IPS-18a (cell line): Measurements from ENCODE around the gene PIGT.
"Not testable (repeated sequence)": the region's sequence is repeated elsewhere in the genome, so short reads cannot be mapped to it uniquely, and the experiment has no call there.

Experiments used
- H3K27ac ChIP-seq: one replicate; pipeline ENCODE4 v1.5.1; 2013; ENCODE audit warnings: low read length
- H3K27me3 ChIP-seq: one replicate; pipeline ENCODE4 v1.6.1; 2013; ENCODE audit warnings: mild to moderate bottlenecking, low read length; ENCODE audit not compliant: control insufficient read depth, insufficient read depth
- H3K36me3 ChIP-seq: one replicate; pipeline ENCODE4 v1.6.1; 2013; ENCODE audit warnings: low read depth, low read length; ENCODE audit not compliant: control insufficient read depth
- H3K4me1 ChIP-seq: one replicate; pipeline ENCODE4 v1.6.1; 2013; ENCODE audit warnings: low read depth, low read length; ENCODE audit not compliant: control insufficient read depth
- H3K4me3 ChIP-seq: one replicate; pipeline ENCODE4 v1.5.1; 2013; ENCODE audit warnings: low read length
- H3K9ac ChIP-seq: one replicate; pipeline ENCODE4 v1.6.1; 2013; ENCODE audit warnings: mild to moderate bottlenecking, low read length, moderate library complexity
- H3K9me3 ChIP-seq: one replicate; pipeline ENCODE4 v1.6.1; 2013; ENCODE audit warnings: low read depth, low read length; ENCODE audit not compliant: control insufficient read depth

PIGT gene

DNA sequence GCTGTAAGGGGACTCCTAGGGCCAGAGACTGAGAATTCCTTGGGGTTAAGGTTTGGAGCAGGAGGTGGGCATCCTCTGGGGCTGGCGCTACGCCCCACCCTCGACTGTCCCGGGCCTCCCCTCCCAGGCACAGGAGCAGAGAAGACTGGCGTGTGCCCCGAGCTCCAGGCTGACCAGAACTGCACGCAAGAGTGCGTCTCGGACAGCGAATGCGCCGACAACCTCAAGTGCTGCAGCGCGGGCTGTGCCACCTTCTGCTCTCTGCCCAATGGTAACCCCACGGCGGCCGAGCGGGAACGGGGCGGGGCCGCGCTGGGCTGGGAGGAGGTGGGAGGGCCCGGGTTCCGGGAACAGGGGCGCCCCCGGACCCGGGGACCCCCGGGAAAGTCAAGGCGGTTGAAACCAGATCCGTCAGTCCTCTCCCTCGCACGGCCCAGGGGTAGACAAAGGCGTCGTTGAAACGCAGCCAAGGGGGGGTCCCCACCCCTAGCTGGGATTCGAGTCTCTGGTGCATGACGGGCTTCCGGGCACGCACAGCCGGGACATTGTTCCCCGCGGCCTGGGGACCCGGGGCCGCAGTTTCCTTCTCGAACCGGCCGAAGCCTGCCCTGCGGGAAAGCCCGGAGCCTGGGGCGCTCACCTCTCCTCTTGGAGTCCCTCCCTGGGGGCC is 54.5 kb downstream of the PIGT start:
- H3K9ac ChIP-seq = peak overlapping the region; percentile 70
- H3K4me3 ChIP-seq = peak overlapping the region; percentile 71
- H3K4me1 ChIP-seq = peaks cover 7% of the 10 kb centered on the region
- H3K9me3 ChIP-seq = no peaks in the 10 kb centered on the region
- no peak overlapping the region for H3K27ac ChIP-seq
- no peaks in the 10 kb centered on the region for H3K36me3 ChIP-seq
- peaks cover 41% of the 10 kb centered on the region for H3K27me3 ChIP-seq

DNA sequence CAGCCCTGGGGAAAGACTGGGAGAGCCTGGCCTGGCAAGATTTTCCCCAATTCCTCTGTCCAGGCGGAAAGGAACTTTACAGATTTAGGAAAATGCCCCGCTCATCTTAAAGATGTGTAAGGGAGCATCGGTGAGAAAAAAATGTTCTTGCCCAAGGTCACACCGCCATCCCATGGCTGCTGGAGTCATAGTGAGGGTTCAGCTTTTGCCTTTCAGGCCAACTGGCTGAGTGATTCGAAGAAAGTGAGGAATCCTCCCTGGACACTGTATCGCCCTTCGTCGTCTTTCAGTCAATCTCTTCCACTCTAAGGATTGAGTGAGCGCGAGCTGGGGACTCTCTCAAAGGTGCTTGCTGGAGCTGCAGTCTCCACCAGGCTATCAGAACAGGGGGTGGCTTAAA is 55.0 kb downstream of the PIGT start:
- no peaks in the 10 kb centered on the region for H3K9me3 ChIP-seq
- H3K36me3 ChIP-seq = no peaks in the 10 kb centered on the region
- H3K27me3 ChIP-seq = peaks cover 41% of the 10 kb centered on the region
- peak overlapping the region; percentile 70 for H3K9ac ChIP-seq
- peak overlapping the region; percentile 71 for H3K4me3 ChIP-seq
- H3K27ac ChIP-seq = no peak overlapping the region
- H3K4me1 ChIP-seq = peaks cover 7% of the 10 kb centered on the region

- H3K4me1 ChIP-seq, H3K9ac ChIP-seq, H3K9me3 ChIP-seq, H3K27ac ChIP-seq, H3K4me3 ChIP-seq, H3K36me3 ChIP-seq: not testable (repeated sequence)
- peaks cover 41% of the 10 kb centered on the region for H3K27me3 ChIP-seq
Measured at GRCh38 chr20:45472286-45472685, 56.3 kb downstream of the PIGT start.
